Measurements from ENCODE around the gene TPRN.

TPRN gene

GRCh38 chr9:137141976-137142936 lies 58.3 kb downstream of the TPRN start:
- DNase-seq (ENCODE audit: low spot score) = no peak
